Loucy (cell line): Measurements from ENCODE around the gene SSPN.

ENCODE experiments used
- H2AFZ ChIP-seq: fragments of 200-600 bp; sonication (generic); 2 replicates; pipeline ENCODE4 v1.6.0; 2016; ENCODE audit warnings: antibody characterized with exemption, mild to moderate bottlenecking, low read length, moderate library complexity
- H3F3A ChIP-seq: fragments of 200-600 bp; 2 replicates; pipeline ENCODE4 v1.6.0; 2016; ENCODE audit warnings: antibody characterized with exemption, low read depth, mild to moderate bottlenecking
- H3K27me3 ChIP-seq: fragments of 200-600 bp; sonication (generic); 2 replicates; pipeline ENCODE4 v1.6.1; 2014; ENCODE audit warnings: low read length, mild to moderate bottlenecking; ENCODE audit not compliant: insufficient read depth, poor library complexity, severe bottlenecking
- H3K36me3 ChIP-seq: fragments of 200-600 bp; sonication (generic); 2 replicates; pipeline ENCODE4 v1.6.1; 2016; ENCODE audit warnings: low read length; ENCODE audit not compliant: insufficient read depth
- H3K4me1 ChIP-seq: fragments of 200-600 bp; sonication (generic); 2 replicates; pipeline ENCODE4 v1.5.1; 2014; ENCODE audit warnings: low read length, mild to moderate bottlenecking; ENCODE audit not compliant: insufficient read depth, poor library complexity, severe bottlenecking
- H3K4me2 ChIP-seq: fragments of 200-600 bp; sonication (generic); 2 replicates; pipeline ENCODE4 v1.6.0; 2014; ENCODE audit warnings: antibody characterized with exemption, low read length, low read depth, mild to moderate bottlenecking; ENCODE audit not compliant: poor library complexity, severe bottlenecking
- H3K4me3 ChIP-seq: fragments of 200-600 bp; sonication (generic); 2 replicates; pipeline ENCODE4 v1.5.1; 2014; ENCODE audit warnings: low read length, mild to moderate bottlenecking, mixed read lengths; ENCODE audit not compliant: poor library complexity, severe bottlenecking
- H3K79me2 ChIP-seq: fragments of 200-600 bp; sonication (generic); 2 replicates; pipeline ENCODE4 v1.6.1; 2014; ENCODE audit warnings: low read length; ENCODE audit not compliant: insufficient read depth
- H3K9ac ChIP-seq: fragments of 200-600 bp; sonication (generic); 2 replicates; pipeline ENCODE4 v1.6.0; 2014; ENCODE audit warnings: mild to moderate bottlenecking, low read depth, low read length, moderate library complexity; ENCODE audit not compliant: poor library complexity, severe bottlenecking
- H3K9me2 ChIP-seq: fragments of 200-600 bp; sonication (generic); replicated peaks from 2 replicates; pipeline ENCODE4 v1.6.1; 2016; ENCODE audit warnings: low read depth, low read length, mixed read lengths
- H3K9me3 ChIP-seq: fragments of 200-600 bp; sonication (generic); 2 replicates; pipeline ENCODE4 v1.6.1; 2014; ENCODE audit warnings: mild to moderate bottlenecking, antibody characterized with exemption, low read length, low read depth; ENCODE audit not compliant: insufficient read depth
- H4K20me1 ChIP-seq: fragments of 200-600 bp; sonication (generic); 2 replicates; pipeline ENCODE4 v1.6.0; 2014; ENCODE audit warnings: antibody characterized with exemption, low read length, mild to moderate bottlenecking; ENCODE audit not compliant: insufficient read depth, poor library complexity, severe bottlenecking
- EZH2phosphoT487 ChIP-seq: fragments of 200-600 bp; IDR thresholded peaks from 2 replicates; pipeline ENCODE4 v1.6.1; 2018; ENCODE audit warnings: antibody characterized with exemption, mild to moderate bottlenecking, moderate library complexity, borderline replicate concordance
- TF ChIP-seq, protein P1 (sequence below): fragments of 200-600 bp; sonication (generic); conservative IDR thresholded peaks from 2 replicates; pipeline ENCODE4 v1.5.1; 2014; ENCODE audit warnings: mild to moderate bottlenecking, antibody characterized with exemption, low read length

SSPN gene

DNA sequence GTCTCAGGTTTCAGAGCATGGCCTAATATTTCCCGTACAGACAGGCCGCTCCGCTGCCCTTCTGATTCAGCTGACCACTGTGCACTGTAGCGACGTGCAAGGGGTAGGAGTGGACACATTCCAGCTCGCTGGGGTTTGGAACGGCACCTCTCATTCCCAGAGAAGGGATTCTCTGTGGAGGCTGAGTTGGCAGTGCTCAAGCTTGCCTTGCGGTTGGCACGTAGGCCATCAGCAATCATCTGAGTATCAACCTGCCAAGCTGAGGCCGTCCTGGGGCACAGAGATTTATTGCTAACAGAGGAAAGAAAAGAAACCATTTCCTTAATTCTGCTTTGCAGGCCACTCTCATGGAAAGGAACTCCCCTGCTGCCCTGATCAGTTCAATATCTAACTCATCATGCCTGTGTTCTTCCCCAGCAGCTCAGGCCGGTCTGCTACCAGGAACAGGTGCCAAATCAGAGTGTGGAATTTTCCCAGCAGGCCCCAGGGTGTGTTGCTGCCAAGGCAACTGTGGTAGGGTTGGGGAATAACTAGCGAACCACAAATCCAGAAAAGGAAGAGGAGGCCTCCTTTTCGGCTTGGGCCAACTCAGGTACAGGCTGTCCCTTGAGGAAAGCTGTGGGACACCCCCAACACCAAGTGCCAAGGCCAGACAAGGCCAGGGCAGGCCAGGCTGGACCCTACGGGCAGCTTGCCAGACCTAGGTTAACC lies 92.5 kb downstream of the SSPN start:
- H3K9ac ChIP-seq, result no peak overlapping the region
- H4K20me1 ChIP-seq, result no peaks in the 10 kb centered on the region
- H3F3A ChIP-seq, result no peaks in the 10 kb centered on the region
- no peaks in the 10 kb centered on the region for H3K9me2 ChIP-seq
- no peaks in the 10 kb centered on the region for H3K36me3 ChIP-seq
- no peak overlapping the region for H3K4me3 ChIP-seq
- no peaks in the 10 kb centered on the region for H3K79me2 ChIP-seq
- no peak overlapping the region for H2AFZ ChIP-seq
- H3K4me1 ChIP-seq, result no peaks in the 10 kb centered on the region
- TF ChIP-seq, protein P1, sequence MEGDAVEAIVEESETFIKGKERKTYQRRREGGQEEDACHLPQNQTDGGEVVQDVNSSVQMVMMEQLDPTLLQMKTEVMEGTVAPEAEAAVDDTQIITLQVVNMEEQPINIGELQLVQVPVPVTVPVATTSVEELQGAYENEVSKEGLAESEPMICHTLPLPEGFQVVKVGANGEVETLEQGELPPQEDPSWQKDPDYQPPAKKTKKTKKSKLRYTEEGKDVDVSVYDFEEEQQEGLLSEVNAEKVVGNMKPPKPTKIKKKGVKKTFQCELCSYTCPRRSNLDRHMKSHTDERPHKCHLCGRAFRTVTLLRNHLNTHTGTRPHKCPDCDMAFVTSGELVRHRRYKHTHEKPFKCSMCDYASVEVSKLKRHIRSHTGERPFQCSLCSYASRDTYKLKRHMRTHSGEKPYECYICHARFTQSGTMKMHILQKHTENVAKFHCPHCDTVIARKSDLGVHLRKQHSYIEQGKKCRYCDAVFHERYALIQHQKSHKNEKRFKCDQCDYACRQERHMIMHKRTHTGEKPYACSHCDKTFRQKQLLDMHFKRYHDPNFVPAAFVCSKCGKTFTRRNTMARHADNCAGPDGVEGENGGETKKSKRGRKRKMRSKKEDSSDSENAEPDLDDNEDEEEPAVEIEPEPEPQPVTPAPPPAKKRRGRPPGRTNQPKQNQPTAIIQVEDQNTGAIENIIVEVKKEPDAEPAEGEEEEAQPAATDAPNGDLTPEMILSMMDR, result no peak
- H3K9me3 ChIP-seq, result no peaks in the 10 kb centered on the region
- no peaks in the 10 kb centered on the region for H3K27me3 ChIP-seq
- H3K4me2 ChIP-seq, result no peak overlapping the region

DNA sequence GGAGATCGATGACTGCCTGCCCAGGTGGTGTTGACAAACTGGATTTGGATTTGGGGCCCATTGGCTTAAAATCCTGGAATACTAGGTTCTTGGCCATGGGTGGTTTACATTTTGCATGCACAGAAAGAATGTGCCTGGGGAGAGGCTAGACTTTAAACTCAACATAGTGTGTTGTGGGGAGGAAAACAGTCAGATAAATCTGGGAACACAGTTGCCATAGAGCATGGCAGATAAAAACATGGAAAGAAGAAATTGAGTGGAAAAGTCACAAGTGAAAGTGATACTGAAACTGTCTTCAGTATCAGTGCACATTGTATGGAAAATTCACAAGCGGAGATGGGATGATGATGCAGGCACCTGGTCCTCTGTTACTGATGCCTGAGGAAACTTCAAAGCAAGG lies 95.2 kb downstream of the SSPN start:
- H2AFZ ChIP-seq, result no peak overlapping the region
- H3K4me1 ChIP-seq, result no peaks in the 10 kb centered on the region
- no peaks in the 10 kb centered on the region for H4K20me1 ChIP-seq
- TF ChIP-seq, protein P1, result no peak
- TF ChIP-seq EZH2phosphoT487, result no peak
- H3K9me2 ChIP-seq, result no peaks in the 10 kb centered on the region
- H3K9ac ChIP-seq, result no peak overlapping the region
- H3K27me3 ChIP-seq, result no peaks in the 10 kb centered on the region
- no peaks in the 10 kb centered on the region for H3K36me3 ChIP-seq
- H3K4me2 ChIP-seq, result no peak overlapping the region
- H3K4me3 ChIP-seq, result no peak overlapping the region
- H3K9me3 ChIP-seq, result no peaks in the 10 kb centered on the region
- no peaks in the 10 kb centered on the region for H3F3A ChIP-seq
- no peaks in the 10 kb centered on the region for H3K79me2 ChIP-seq

DNA sequence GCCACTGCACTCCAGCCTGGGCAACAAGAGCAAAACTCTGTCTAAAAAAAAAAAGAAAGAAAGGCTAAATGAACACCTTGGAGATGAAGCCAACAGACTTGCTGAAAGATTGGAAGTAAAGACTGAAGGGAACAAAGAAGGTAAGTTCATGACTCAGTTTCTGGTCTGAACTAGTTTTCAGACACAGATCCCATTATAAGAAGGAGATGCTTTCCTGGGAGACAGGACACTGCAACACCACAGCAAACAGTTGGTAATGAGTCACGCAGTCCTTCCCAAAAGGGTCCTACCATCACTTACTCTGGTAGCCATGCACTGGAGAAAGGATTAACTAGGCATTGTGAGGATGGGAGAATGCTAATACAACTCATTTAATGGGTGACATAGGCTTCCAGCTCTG lies 97.2 kb downstream of the SSPN start:
- no peaks in the 10 kb centered on the region for H3K27me3 ChIP-seq
- TF ChIP-seq, protein P1, result no peak
- no peak for TF ChIP-seq EZH2phosphoT487
- H3K9me2 ChIP-seq, result no peaks in the 10 kb centered on the region

More for the DNA sequence above, 97.2 kb downstream of the SSPN start:
- H3K4me3 ChIP-seq, result no peak overlapping the region
- no peak overlapping the region for H3K4me2 ChIP-seq
- H2AFZ ChIP-seq, result no peak overlapping the region
- H3K4me1 ChIP-seq, result no peaks in the 10 kb centered on the region
- no peaks in the 10 kb centered on the region for H4K20me1 ChIP-seq
- no peak overlapping the region for H3K9ac ChIP-seq
- H3K9me3 ChIP-seq, result no peaks in the 10 kb centered on the region
- no peaks in the 10 kb centered on the region for H3K36me3 ChIP-seq
- H3K79me2 ChIP-seq, result no peaks in the 10 kb centered on the region
- H3F3A ChIP-seq, result no peaks in the 10 kb centered on the region
